Mucosa of rectum (tissue), 2 donors: ENCODE measurements around the gene TRABD2B.

ENCODE experiments used
- H3K27ac ChIP-seq, 2 donors: one replicate each; pipeline ENCODE4 v1.7.0; 2013; ENCODE audit warnings: inconsistent platforms in 2 of 2, low read depth in 2 of 2, low read length in 2 of 2
- H3K27me3 ChIP-seq, 2 donors: one replicate each; pipeline ENCODE4 v1.7.0; 2013; ENCODE audit warnings: low read length in 2 of 2; ENCODE audit not compliant: control insufficient read depth in 2 of 2, insufficient read depth in 2 of 2
- H3K36me3 ChIP-seq, 2 donors: one replicate each; pipeline ENCODE4 v1.7.0; 2013; ENCODE audit warnings: low read length in 2 of 2; ENCODE audit not compliant: control insufficient read depth in 2 of 2, insufficient read depth in 2 of 2
- H3K4me1 ChIP-seq, 2 donors: one replicate each; pipeline ENCODE4 v1.7.0; 2013; ENCODE audit warnings: low read length in 2 of 2, mild to moderate bottlenecking in 1 of 2; ENCODE audit not compliant: control insufficient read depth in 2 of 2, insufficient read depth in 2 of 2
- H3K4me3 ChIP-seq, 2 donors: one replicate each; pipeline ENCODE4 v1.7.0; 2013; ENCODE audit warnings: low read length in 2 of 2
- H3K9ac ChIP-seq, 2 donors: one replicate each; pipeline ENCODE4 v1.7.0; 2013; ENCODE audit warnings: low read length in 2 of 2, low read depth in 1 of 2, mild to moderate bottlenecking in 1 of 2
- H3K9me3 ChIP-seq, 2 donors: one replicate each; pipeline ENCODE4 v1.7.0; 2013; ENCODE audit warnings: low read length in 2 of 2; ENCODE audit not compliant: control insufficient read depth in 2 of 2
- donor health status: healthy.
- donor health status: Normal muscosa, but diverticular disease.

TRABD2B gene

GRCh38 chr1:47997289-47998200 is at the start of gene TRABD2B:
Gene TRABD2B, minus strand, starts transcription at chr1:47997385.
- Histone ChIP-seq H3K9ac (peak within 1 kb of the TSS; percentile 24 to 56), H3K27ac (peak within 1 kb of the TSS; percentile 32 to 40), H3K4me1 (peaks cover 0 to 2% of the 10 kb centered on the region in 2 donors), H3K36me3 (no peaks in the 10 kb centered on the region), H3K9me3 (no peaks in the 10 kb centered on the region), H3K4me3 (peak within 1 kb of the TSS; percentile 48 to 57), H3K27me3 (peaks cover 8 to 20% of the 10 kb centered on the region in 2 donors)

- H3K4me3 ChIP-seq = no peak overlapping the region
- H3K27ac ChIP-seq = no peak overlapping the region
- no peaks in the 10 kb centered on the region for H3K36me3 ChIP-seq
- H3K9ac ChIP-seq = no peak overlapping the region
- peaks cover 0 to 1% of the 10 kb centered on the region in 2 donors for H3K27me3 ChIP-seq
- no peaks in the 10 kb centered on the region for H3K9me3 ChIP-seq
- H3K4me1 ChIP-seq = peaks cover 2 to 3% of the 10 kb centered on the region in 2 donors
These were observed 47.1 kb upstream of the TRABD2B start for GRCh38 chr1:48044311-48044710.

- no peaks in the 10 kb centered on the region for H3K36me3 ChIP-seq
- H3K9me3 ChIP-seq = no peaks in the 10 kb centered on the region
- H3K9ac ChIP-seq = no peak overlapping the region
- no peak overlapping the region for H3K4me3 ChIP-seq
- H3K27ac ChIP-seq = no peak overlapping the region
- peaks cover 3 to 5% of the 10 kb centered on the region in 2 donors for H3K4me1 ChIP-seq
- H3K27me3 ChIP-seq = no peaks in the 10 kb centered on the region
These were observed 46.4 kb upstream of the TRABD2B start for GRCh38 chr1:48043622-48044021.

- H3K4me1 ChIP-seq = peaks cover 3 to 5% of the 10 kb centered on the region in 2 donors
- H3K9ac ChIP-seq = no peak overlapping the region
- H3K27me3 ChIP-seq = no peaks in the 10 kb centered on the region
- H3K27ac ChIP-seq = no peak overlapping the region
- no peak overlapping the region for H3K4me3 ChIP-seq
- H3K36me3 ChIP-seq = no peaks in the 10 kb centered on the region
- H3K9me3 ChIP-seq = no peaks in the 10 kb centered on the region
These were observed 43.0 kb upstream of the TRABD2B start for GRCh38 chr1:48040154-48040553.

GRCh38 chr1:48039088-48040054 is 42.2 kb upstream of the TRABD2B start:
- H3K9ac ChIP-seq = no peak overlapping the region
- no peaks in the 10 kb centered on the region for H3K27me3 ChIP-seq
- H3K4me3 ChIP-seq = no peak overlapping the region
- H3K4me1 ChIP-seq = peaks cover 3 to 5% of the 10 kb centered on the region in 2 donors
- no peak overlapping the region for H3K27ac ChIP-seq
- H3K9me3 ChIP-seq = no peaks in the 10 kb centered on the region
- no peaks in the 10 kb centered on the region for H3K36me3 ChIP-seq

GRCh38 chr1:48038270-48038767 is 41.1 kb upstream of the TRABD2B start:
- H3K27me3 ChIP-seq = no peaks in the 10 kb centered on the region
- no peak overlapping the region for H3K4me3 ChIP-seq
- peaks cover 3 to 5% of the 10 kb centered on the region in 2 donors for H3K4me1 ChIP-seq
- no peak overlapping the region for H3K9ac ChIP-seq
- no peaks in the 10 kb centered on the region for H3K36me3 ChIP-seq
- no peak overlapping the region for H3K27ac ChIP-seq
- H3K9me3 ChIP-seq = no peaks in the 10 kb centered on the region

- no peaks in the 10 kb centered on the region for H3K36me3 ChIP-seq
- H3K4me1 ChIP-seq = peaks cover 3 to 5% of the 10 kb centered on the region in 2 donors
- H3K9me3 ChIP-seq = no peaks in the 10 kb centered on the region
- no peak overlapping the region for H3K4me3 ChIP-seq
- H3K9ac ChIP-seq = no peak overlapping the region
- no peaks in the 10 kb centered on the region for H3K27me3 ChIP-seq
- H3K27ac ChIP-seq = no peak overlapping the region
These were observed 39.6 kb upstream of the TRABD2B start for GRCh38 chr1:48036710-48037355.

GRCh38 chr1:48035371-48036141 is 38.4 kb upstream of the TRABD2B start:
- Histone ChIP-seq H3K9ac (no peak overlapping the region), H3K4me1 (peaks cover 3 to 5% of the 10 kb centered on the region in 2 donors), H3K9me3 (no peaks in the 10 kb centered on the region), H3K27ac (no peak overlapping the region), H3K36me3 (no peaks in the 10 kb centered on the region), H3K27me3 (no peaks in the 10 kb centered on the region), H3K4me3 (no peak overlapping the region)

GRCh38 chr1:48033495-48034045 is 36.4 kb upstream of the TRABD2B start:
- Histone ChIP-seq H3K4me3 (no peak overlapping the region), H3K4me1 (no peaks in the 10 kb centered on the region), H3K9me3 (no peaks in the 10 kb centered on the region), H3K9ac (no peak overlapping the region), H3K36me3 (no peaks in the 10 kb centered on the region), H3K27me3 (no peaks in the 10 kb centered on the region), H3K27ac (no peak overlapping the region)
